ENCODE results near the gene GABRD.

Gene GABRD

GRCh38 chr1:2000432-2000831, 18.7 kb upstream of the GABRD start:
- H3K27me3 ChIP-seq (ENCODE audit: insufficient read depth, low read length), result peaks cover 19% of the 10 kb centered on the region
- H2AFZ ChIP-seq (ENCODE audit: low read length, unreplicated experiment), result no peak overlapping the region
- H3K79me2 ChIP-seq (ENCODE audit: control insufficient read depth, insufficient read depth, low read length, unreplicated experiment), result no peaks in the 10 kb centered on the region
- no peaks in the 10 kb centered on the region for H3K36me3 ChIP-seq (ENCODE audit: insufficient read depth, low read length)
- no peaks in the 10 kb centered on the region for H3K4me1 ChIP-seq (ENCODE audit: control insufficient read depth, insufficient read depth, low read length, unreplicated experiment)
- no peak overlapping the region for H3K4me3 ChIP-seq (ENCODE audit: low read depth, low read length)
- H3K27ac ChIP-seq (ENCODE audit: low read depth, low read length), result no peak overlapping the region

- H3K27me3 ChIP-seq (ENCODE audit: insufficient read depth, low read length), result peaks cover 21% of the 10 kb centered on the region
- H2AFZ ChIP-seq (ENCODE audit: low read length, unreplicated experiment), result no peak overlapping the region
- no peaks in the 10 kb centered on the region for H3K4me1 ChIP-seq (ENCODE audit: control insufficient read depth, insufficient read depth, low read length, unreplicated experiment)
- no peak overlapping the region for H3K4me3 ChIP-seq (ENCODE audit: low read depth, low read length)
- no peaks in the 10 kb centered on the region for H3K36me3 ChIP-seq (ENCODE audit: insufficient read depth, low read length)
- no peaks in the 10 kb centered on the region for H3K79me2 ChIP-seq (ENCODE audit: control insufficient read depth, insufficient read depth, low read length, unreplicated experiment)
- H3K27ac ChIP-seq (ENCODE audit: low read depth, low read length), result no peak overlapping the region
These were observed 18.3 kb upstream of the GABRD start for GRCh38 chr1:2000850-2001249.

GRCh38 chr1:2001773-2002411, 17.3 kb upstream of the GABRD start:
- Histone ChIP-seq H3K27ac (ENCODE audit: low read depth, low read length) (no peak overlapping the region), H3K27me3 (ENCODE audit: insufficient read depth, low read length) (peaks cover 25% of the 10 kb centered on the region), H3K4me3 (ENCODE audit: low read depth, low read length) (no peak overlapping the region), H3K36me3 (ENCODE audit: insufficient read depth, low read length) (no peaks in the 10 kb centered on the region), H2AFZ (ENCODE audit: low read length, unreplicated experiment) (no peak overlapping the region), H3K4me1 (ENCODE audit: control insufficient read depth, insufficient read depth, low read length, unreplicated experiment) (no peaks in the 10 kb centered on the region), H3K79me2 (ENCODE audit: control insufficient read depth, insufficient read depth, low read length, unreplicated experiment) (no peaks in the 10 kb centered on the region)

- H2AFZ ChIP-seq (ENCODE audit: low read length, unreplicated experiment), result peak within 1 kb of the TSS; percentile 12
- no peaks in the 10 kb centered on the region for H3K4me1 ChIP-seq (ENCODE audit: control insufficient read depth, insufficient read depth, low read length, unreplicated experiment)
- no peaks in the 10 kb centered on the region for H3K36me3 ChIP-seq (ENCODE audit: insufficient read depth, low read length)
- no peaks in the 10 kb centered on the region for H3K79me2 ChIP-seq (ENCODE audit: control insufficient read depth, insufficient read depth, low read length, unreplicated experiment)
- H3K4me3 ChIP-seq (ENCODE audit: low read depth, low read length), result peak within 1 kb of the TSS; percentile 57
- H3K27ac ChIP-seq (ENCODE audit: low read depth, low read length), result no peak within 1 kb of the TSS
- H3K27me3 ChIP-seq (ENCODE audit: insufficient read depth, low read length), result peaks cover 30% of the 10 kb centered on the region
These were observed 15.5 kb upstream of the GABRD start, which contains the start of gene CFAP74 for GRCh38 chr1:2003541-2004131. Gene CFAP74, minus strand, starts transcription at chr1:2003786. Its CDS starts 12,830 bp downstream, at chr1:1990956.

GRCh38 chr1:2004856-2005255, 14.3 kb upstream of the GABRD start:
- Histone ChIP-seq H3K4me1 (ENCODE audit: control insufficient read depth, insufficient read depth, low read length, unreplicated experiment) (no peaks in the 10 kb centered on the region), H3K36me3 (ENCODE audit: insufficient read depth, low read length) (no peaks in the 10 kb centered on the region), H3K27me3 (ENCODE audit: insufficient read depth, low read length) (peaks cover 41% of the 10 kb centered on the region), H3K79me2 (ENCODE audit: control insufficient read depth, insufficient read depth, low read length, unreplicated experiment) (no peaks in the 10 kb centered on the region), H2AFZ (ENCODE audit: low read length, unreplicated experiment) (no peak overlapping the region), H3K27ac (ENCODE audit: low read depth, low read length) (no peak overlapping the region), H3K4me3 (ENCODE audit: low read depth, low read length) (no peak overlapping the region)

GRCh38 chr1:2009101-2010053, 9.8 kb upstream of the GABRD start:
- H3K4me1 ChIP-seq (ENCODE audit: control insufficient read depth, insufficient read depth, low read length, unreplicated experiment), result no peaks in the 10 kb centered on the region
- no peaks in the 10 kb centered on the region for H3K36me3 ChIP-seq (ENCODE audit: insufficient read depth, low read length)
- peaks cover 54% of the 10 kb centered on the region for H3K27me3 ChIP-seq (ENCODE audit: insufficient read depth, low read length)
- no peaks in the 10 kb centered on the region for H3K79me2 ChIP-seq (ENCODE audit: control insufficient read depth, insufficient read depth, low read length, unreplicated experiment)
- H2AFZ ChIP-seq (ENCODE audit: low read length, unreplicated experiment), result no peak overlapping the region
- no peak overlapping the region for H3K27ac ChIP-seq (ENCODE audit: low read depth, low read length)
- no peak overlapping the region for H3K4me3 ChIP-seq (ENCODE audit: low read depth, low read length)

- Histone ChIP-seq H3K36me3 (ENCODE audit: insufficient read depth, low read length) (no peaks in the 10 kb centered on the region), H2AFZ (ENCODE audit: low read length, unreplicated experiment) (no peak overlapping the region), H3K27me3 (ENCODE audit: insufficient read depth, low read length) (peaks cover 78% of the 10 kb centered on the region), H3K4me1 (ENCODE audit: control insufficient read depth, insufficient read depth, low read length, unreplicated experiment) (no peaks in the 10 kb centered on the region), H3K79me2 (ENCODE audit: control insufficient read depth, insufficient read depth, low read length, unreplicated experiment) (no peaks in the 10 kb centered on the region), H3K27ac (ENCODE audit: low read depth, low read length) (no peak overlapping the region), H3K4me3 (ENCODE audit: low read depth, low read length) (no peak overlapping the region)
These were observed 5.0 kb upstream of the GABRD start for GRCh38 chr1:2014181-2014580.

GRCh38 chr1:2014741-2015735, 4.1 kb upstream of the GABRD start:
- Histone ChIP-seq H3K36me3 (ENCODE audit: insufficient read depth, low read length) (no peaks in the 10 kb centered on the region), H3K27me3 (ENCODE audit: insufficient read depth, low read length) (peaks cover 78% of the 10 kb centered on the region)

GRCh38 chr1:2016123-2016522, 3.0 kb upstream of the GABRD start:
- Histone ChIP-seq H3K27me3 (ENCODE audit: insufficient read depth, low read length) (peaks cover 80% of the 10 kb centered on the region), H3K4me1 (ENCODE audit: control insufficient read depth, insufficient read depth, low read length, unreplicated experiment) (no peaks in the 10 kb centered on the region), H3K79me2 (ENCODE audit: control insufficient read depth, insufficient read depth, low read length, unreplicated experiment) (no peaks in the 10 kb centered on the region), H3K36me3 (ENCODE audit: insufficient read depth, low read length) (no peaks in the 10 kb centered on the region), H2AFZ (ENCODE audit: low read length, unreplicated experiment) (no peak overlapping the region), H3K4me3 (ENCODE audit: low read depth, low read length) (no peak overlapping the region), H3K27ac (ENCODE audit: low read depth, low read length) (no peak overlapping the region)

More at GRCh38 chr1:2014741-2015735, 4.1 kb upstream of the GABRD start:
- H3K79me2 ChIP-seq (ENCODE audit: control insufficient read depth, insufficient read depth, low read length, unreplicated experiment), result no peaks in the 10 kb centered on the region
- H2AFZ ChIP-seq (ENCODE audit: low read length, unreplicated experiment), result no peak overlapping the region
- H3K4me1 ChIP-seq (ENCODE audit: control insufficient read depth, insufficient read depth, low read length, unreplicated experiment), result no peaks in the 10 kb centered on the region
- H3K27ac ChIP-seq (ENCODE audit: low read depth, low read length), result no peak overlapping the region
- no peak overlapping the region for H3K4me3 ChIP-seq (ENCODE audit: low read depth, low read length)

Data from ACC112 (cell line).